ENCODE results near the gene EEFSEC.

DNA sequence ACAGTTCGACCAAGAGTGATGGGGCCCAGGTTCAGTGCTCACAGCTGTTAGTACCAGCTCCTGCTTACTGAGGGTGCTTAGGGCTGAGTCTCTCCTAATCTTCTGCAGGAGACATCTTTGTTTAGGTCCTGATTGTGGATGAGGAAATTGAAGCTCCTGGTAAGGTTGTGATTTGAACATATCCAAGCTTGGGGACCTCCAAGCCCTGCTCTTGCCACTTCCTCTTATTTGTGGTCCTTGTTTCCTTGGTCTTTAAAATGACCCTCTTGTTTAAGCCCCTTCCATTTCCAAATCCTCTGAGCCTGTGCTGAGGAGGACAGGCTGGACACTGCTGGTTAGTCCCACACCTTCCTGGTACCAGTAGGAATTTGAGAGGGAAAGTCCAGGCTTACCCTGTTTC is 87.0 kb downstream of the EEFSEC start:
- TF ChIP-seq, protein P1, sequence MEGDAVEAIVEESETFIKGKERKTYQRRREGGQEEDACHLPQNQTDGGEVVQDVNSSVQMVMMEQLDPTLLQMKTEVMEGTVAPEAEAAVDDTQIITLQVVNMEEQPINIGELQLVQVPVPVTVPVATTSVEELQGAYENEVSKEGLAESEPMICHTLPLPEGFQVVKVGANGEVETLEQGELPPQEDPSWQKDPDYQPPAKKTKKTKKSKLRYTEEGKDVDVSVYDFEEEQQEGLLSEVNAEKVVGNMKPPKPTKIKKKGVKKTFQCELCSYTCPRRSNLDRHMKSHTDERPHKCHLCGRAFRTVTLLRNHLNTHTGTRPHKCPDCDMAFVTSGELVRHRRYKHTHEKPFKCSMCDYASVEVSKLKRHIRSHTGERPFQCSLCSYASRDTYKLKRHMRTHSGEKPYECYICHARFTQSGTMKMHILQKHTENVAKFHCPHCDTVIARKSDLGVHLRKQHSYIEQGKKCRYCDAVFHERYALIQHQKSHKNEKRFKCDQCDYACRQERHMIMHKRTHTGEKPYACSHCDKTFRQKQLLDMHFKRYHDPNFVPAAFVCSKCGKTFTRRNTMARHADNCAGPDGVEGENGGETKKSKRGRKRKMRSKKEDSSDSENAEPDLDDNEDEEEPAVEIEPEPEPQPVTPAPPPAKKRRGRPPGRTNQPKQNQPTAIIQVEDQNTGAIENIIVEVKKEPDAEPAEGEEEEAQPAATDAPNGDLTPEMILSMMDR (IDR thresholded peaks at IDR 0.05; ENCODE audit: insufficient read depth, low read length) = no peak
- TF ChIP-seq POLR2AphosphoS5 (IDR thresholded peaks at IDR 0.05; ENCODE audit: low read depth) = no peak

All from HL-60 (cell line).